Measurements from ENCODE around the gene MAP4K2.

- no peak for TF ChIP-seq CTCF (IDR thresholded peaks at IDR 0.05; ENCODE audit: low read length)
- no peak for TF ChIP-seq EZH2 (optimal IDR thresholded peaks at IDR 0.05; ENCODE audit: low read depth, low read length)
- TF ChIP-seq EZH2phosphoT487 (IDR thresholded peaks at IDR 0.05; ENCODE audit: low read length) = no peak
These were observed 37.1 kb upstream of the MAP4K2 start for GRCh38 chr11:64839887-64840782.

Measured in MM.1S (cell line).